PC-3 (cell line): ENCODE data around the gene BEND3.
"Not testable (repeated sequence)": the region's sequence is repeated elsewhere in the genome, so short reads cannot be mapped to it uniquely, and the experiment has no call there.

Experiments used
- EZH2 ChIP-seq: fragments of 300-600 bp; sonication (generic); IDR thresholded peaks from one replicate; pipeline ENCODE4 v1.6.1; 2017; ENCODE audit warnings: antibody characterized with exemption, mild to moderate bottlenecking, low read length; ENCODE audit not compliant: unreplicated experiment
- TF ChIP-seq, protein P1 (sequence below): fragments of 300-600 bp; sonication (generic); conservative IDR thresholded peaks from 2 replicates; pipeline ENCODE4 v1.5.1; 2017; ENCODE audit warnings: antibody characterized with exemption, low read depth, mild to moderate bottlenecking, low read length

DNA sequence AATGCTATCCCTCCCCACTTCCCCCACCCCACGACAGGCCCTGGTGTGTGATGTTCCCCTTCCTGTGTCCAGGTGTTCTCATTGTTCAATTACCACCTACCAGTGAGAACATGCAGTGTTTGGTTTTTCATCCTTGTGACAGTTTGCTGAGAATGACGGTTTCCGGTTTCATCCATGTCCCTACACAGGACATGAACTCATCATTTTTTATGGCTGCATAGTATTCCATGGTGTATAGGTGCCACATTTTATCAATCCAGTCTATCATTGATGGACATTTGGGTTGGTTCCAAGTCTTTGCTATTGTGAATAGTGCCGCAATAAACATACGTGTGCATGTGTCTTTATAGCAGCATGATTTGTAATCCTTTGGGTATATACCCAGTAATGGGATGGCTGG, 49.0 kb upstream of the BEND3 start:
- TF ChIP-seq, protein P1, sequence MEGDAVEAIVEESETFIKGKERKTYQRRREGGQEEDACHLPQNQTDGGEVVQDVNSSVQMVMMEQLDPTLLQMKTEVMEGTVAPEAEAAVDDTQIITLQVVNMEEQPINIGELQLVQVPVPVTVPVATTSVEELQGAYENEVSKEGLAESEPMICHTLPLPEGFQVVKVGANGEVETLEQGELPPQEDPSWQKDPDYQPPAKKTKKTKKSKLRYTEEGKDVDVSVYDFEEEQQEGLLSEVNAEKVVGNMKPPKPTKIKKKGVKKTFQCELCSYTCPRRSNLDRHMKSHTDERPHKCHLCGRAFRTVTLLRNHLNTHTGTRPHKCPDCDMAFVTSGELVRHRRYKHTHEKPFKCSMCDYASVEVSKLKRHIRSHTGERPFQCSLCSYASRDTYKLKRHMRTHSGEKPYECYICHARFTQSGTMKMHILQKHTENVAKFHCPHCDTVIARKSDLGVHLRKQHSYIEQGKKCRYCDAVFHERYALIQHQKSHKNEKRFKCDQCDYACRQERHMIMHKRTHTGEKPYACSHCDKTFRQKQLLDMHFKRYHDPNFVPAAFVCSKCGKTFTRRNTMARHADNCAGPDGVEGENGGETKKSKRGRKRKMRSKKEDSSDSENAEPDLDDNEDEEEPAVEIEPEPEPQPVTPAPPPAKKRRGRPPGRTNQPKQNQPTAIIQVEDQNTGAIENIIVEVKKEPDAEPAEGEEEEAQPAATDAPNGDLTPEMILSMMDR, result not testable (repeated sequence)
- TF ChIP-seq EZH2, result not testable (repeated sequence)
